ENCODE data around the gene MED12L.

Gene MED12L

GRCh38 chr3:151276038-151276686, 190.7 kb downstream of the MED12L start:
- TF ChIP-seq GATA3 (IDR thresholded peaks at IDR 0.05; ENCODE audit: low read depth, low read length) (no peak), GATA2 (IDR thresholded peaks at IDR 0.05; ENCODE audit: low read depth, low read length) (no peak)

GRCh38 chr3:151276687-151277042, 191.2 kb downstream of the MED12L start:
- TF ChIP-seq GATA3 (IDR thresholded peaks at IDR 0.05; ENCODE audit: low read depth, low read length) (no peak), GATA2 (IDR thresholded peaks at IDR 0.05; ENCODE audit: low read depth, low read length) (no peak)

GRCh38 chr3:151278230-151278629, 192.8 kb downstream of the MED12L start, which contains the start of gene P2RY14:
TSS of gene P2RY14 (minus strand) at chr3:151278542. CDS start at chr3:151214316, 64,226 bp downstream.
- TF ChIP-seq GATA3 (IDR thresholded peaks at IDR 0.05; ENCODE audit: low read depth, low read length) (no peak), GATA2 (IDR thresholded peaks at IDR 0.05; ENCODE audit: low read depth, low read length) (no peak)

- no peak for TF ChIP-seq GATA2 (IDR thresholded peaks at IDR 0.05; ENCODE audit: low read depth, low read length)
- TF ChIP-seq GATA3 (IDR thresholded peaks at IDR 0.05; ENCODE audit: low read depth, low read length) = no peak
These were observed 196.3 kb downstream of the MED12L start for GRCh38 chr3:151281671-151282324.

- TF ChIP-seq GATA3 (IDR thresholded peaks at IDR 0.05; ENCODE audit: low read depth, low read length) (no peak), GATA2 (IDR thresholded peaks at IDR 0.05; ENCODE audit: low read depth, low read length) (no peak)
These were observed 197.5 kb downstream of the MED12L start for GRCh38 chr3:151282921-151283320.

- TF ChIP-seq GATA3 (IDR thresholded peaks at IDR 0.05; ENCODE audit: low read depth, low read length) = no peak
- TF ChIP-seq GATA2 (IDR thresholded peaks at IDR 0.05; ENCODE audit: low read depth, low read length) = no peak
These were observed 197.9 kb downstream of the MED12L start for GRCh38 chr3:151283387-151283786.

DNA sequence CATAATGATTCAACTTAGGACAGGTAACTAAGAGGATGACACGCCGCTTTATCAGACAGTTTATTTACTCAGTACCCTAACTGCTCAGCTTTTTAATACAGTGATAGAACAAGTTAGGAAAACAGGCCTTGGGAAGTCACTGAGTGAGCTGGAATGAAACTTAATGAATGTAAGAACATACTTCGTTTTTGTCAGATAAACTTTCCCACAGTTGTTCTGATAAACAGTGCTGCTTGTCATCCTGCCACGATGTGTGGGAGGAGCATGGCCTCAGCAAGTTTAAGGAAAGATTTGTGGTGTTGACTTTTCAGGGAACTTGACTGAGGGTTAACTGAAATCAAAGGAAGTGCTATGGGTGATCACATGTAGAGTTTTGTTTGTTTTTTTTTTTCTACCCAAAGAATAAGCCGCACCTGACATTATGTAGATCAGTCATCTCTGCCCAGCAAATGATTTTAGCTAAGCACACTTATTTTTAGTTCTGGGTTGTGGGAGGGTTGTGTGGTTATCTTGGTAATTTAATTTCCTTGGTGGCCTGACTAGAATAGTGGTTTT, 198.5 kb downstream of the MED12L start:
- no peak for TF ChIP-seq GATA2 (IDR thresholded peaks at IDR 0.05; ENCODE audit: low read depth, low read length)
- no peak for TF ChIP-seq GATA3 (IDR thresholded peaks at IDR 0.05; ENCODE audit: low read depth, low read length)

GRCh38 chr3:151285940-151286339, 200.5 kb downstream of the MED12L start:
- TF ChIP-seq GATA3 (IDR thresholded peaks at IDR 0.05; ENCODE audit: low read depth, low read length) (no peak), GATA2 (IDR thresholded peaks at IDR 0.05; ENCODE audit: low read depth, low read length) (no peak)

DNA sequence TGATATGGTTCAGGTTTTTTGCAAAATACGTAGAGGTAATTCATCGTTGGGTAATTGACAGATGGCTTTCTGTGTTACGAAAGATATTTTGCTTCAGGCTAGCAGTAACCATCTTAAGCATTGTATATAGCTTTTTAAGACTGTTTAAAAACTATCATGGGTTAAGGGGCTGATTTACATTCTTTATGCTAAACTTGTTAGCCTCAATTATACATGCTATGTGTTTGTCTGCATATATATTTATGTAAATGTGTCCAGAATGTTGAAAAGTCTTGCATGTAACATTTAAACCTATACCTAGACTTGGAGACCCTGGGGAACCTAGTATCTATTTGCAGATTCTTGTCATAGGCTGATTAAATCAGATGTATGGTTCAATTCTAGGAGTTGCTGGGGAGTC, 204.0 kb downstream of the MED12L start:
- TF ChIP-seq GATA3 (IDR thresholded peaks at IDR 0.05; ENCODE audit: low read depth, low read length) (no peak), GATA2 (IDR thresholded peaks at IDR 0.05; ENCODE audit: low read depth, low read length) (no peak)

DNA sequence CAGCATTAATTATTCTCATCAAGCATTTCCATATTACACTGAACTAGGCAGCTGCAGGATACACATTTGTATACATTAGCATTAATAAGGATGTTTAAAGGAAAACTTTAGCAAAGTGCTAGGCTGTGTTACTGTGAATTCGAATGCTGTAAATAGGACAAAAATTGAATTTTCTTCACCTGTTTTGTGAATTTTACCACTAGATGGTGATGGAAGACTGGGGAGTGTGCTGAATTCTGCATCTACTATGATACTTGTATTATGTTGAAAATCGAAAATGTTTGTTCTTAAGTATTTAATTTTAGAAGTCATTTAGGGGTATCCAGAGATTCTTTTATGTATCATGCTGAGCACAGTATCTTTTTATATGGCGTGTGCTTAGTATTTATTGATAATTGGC, 205.2 kb downstream of the MED12L start:
- TF ChIP-seq GATA2 (IDR thresholded peaks at IDR 0.05; ENCODE audit: low read depth, low read length) = no peak
- TF ChIP-seq GATA3 (IDR thresholded peaks at IDR 0.05; ENCODE audit: low read depth, low read length) = no peak

GRCh38 chr3:151293127-151293526, 207.7 kb downstream of the MED12L start:
- TF ChIP-seq GATA3 (IDR thresholded peaks at IDR 0.05; ENCODE audit: low read depth, low read length) (no peak), GATA2 (IDR thresholded peaks at IDR 0.05; ENCODE audit: low read depth, low read length) (no peak)

DNA sequence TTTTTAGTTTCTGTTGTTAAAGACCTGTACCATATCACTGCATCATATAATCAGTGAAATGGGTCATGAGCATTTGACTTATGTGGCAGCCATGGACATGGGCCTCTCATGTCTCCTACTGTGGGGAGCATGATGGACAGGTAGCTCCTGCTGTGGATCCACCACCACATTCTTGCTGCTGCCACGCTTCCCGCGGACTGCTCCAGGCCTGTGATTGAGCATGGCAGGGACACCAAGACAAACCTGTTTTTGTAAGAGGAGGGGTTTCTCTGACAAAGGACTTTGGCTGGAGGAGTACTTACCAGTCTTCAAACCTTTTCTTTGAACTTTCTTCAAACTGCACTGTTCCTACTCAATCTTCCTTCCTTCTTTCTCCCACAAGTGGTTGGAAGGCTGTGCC, 210.8 kb downstream of the MED12L start:
- TF ChIP-seq GATA2 (IDR thresholded peaks at IDR 0.05; ENCODE audit: low read depth, low read length) (no peak), GATA3 (IDR thresholded peaks at IDR 0.05; ENCODE audit: low read depth, low read length) (no peak)

GRCh38 chr3:151297429-151297828, 212.0 kb downstream of the MED12L start:
- no peak for TF ChIP-seq GATA3 (IDR thresholded peaks at IDR 0.05; ENCODE audit: low read depth, low read length)
- TF ChIP-seq GATA2 (IDR thresholded peaks at IDR 0.05; ENCODE audit: low read depth, low read length) = no peak

DNA sequence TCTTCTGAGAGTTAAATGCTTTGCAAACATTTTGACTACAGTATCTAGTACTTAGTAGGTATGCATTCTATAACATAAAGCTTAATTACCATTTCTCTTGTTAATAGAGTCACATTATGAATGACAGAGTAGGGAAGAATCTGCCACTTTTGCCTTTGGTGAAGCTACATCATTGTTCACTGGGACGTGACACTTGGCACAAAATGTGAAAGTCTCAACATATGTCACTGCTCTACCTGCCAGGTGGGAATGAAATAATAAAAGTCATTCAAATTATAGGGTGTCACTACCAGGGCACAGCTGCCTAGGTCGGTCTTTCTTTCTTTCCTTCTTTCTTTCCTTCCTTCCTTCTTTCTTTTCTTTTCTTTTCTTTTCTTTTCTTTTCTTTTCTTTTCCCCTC, 213.5 kb downstream of the MED12L start:
- no peak for TF ChIP-seq GATA3 (IDR thresholded peaks at IDR 0.05; ENCODE audit: low read depth, low read length)
- no peak for TF ChIP-seq GATA2 (IDR thresholded peaks at IDR 0.05; ENCODE audit: low read depth, low read length)

DNA sequence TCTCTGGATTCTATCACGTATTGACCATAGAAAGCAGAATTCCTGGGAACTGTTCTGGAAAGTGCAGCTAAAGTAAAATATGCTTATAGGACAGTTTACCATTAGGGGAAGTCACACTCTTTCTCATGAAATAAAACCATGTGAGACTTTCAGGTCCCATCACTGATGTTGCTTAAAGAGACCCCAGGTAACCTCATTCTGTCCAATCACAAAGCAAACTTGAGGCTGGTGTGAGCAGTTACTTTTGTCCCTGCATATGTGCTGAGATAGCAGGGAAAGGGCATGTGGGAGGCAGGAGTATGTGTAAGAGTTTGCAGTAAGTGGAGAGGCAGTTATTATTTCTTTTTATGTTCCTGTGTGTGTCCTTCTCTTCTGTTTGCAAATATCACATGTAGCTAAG, 215.1 kb downstream of the MED12L start:
- TF ChIP-seq GATA3 (IDR thresholded peaks at IDR 0.05; ENCODE audit: low read depth, low read length) (no peak), GATA2 (IDR thresholded peaks at IDR 0.05; ENCODE audit: low read depth, low read length) (no peak)
